ENCODE measurements around the gene DUSP7. TPM values are rescaled to one million over a fixed set of nuclear protein-coding genes. Genes with fewer than 3 reads are reported as not detected.

The DUSP7 gene
- total RNA-seq, 2 donors from 2014 or later, result 9.1 to 34.0 TPM

DNA sequence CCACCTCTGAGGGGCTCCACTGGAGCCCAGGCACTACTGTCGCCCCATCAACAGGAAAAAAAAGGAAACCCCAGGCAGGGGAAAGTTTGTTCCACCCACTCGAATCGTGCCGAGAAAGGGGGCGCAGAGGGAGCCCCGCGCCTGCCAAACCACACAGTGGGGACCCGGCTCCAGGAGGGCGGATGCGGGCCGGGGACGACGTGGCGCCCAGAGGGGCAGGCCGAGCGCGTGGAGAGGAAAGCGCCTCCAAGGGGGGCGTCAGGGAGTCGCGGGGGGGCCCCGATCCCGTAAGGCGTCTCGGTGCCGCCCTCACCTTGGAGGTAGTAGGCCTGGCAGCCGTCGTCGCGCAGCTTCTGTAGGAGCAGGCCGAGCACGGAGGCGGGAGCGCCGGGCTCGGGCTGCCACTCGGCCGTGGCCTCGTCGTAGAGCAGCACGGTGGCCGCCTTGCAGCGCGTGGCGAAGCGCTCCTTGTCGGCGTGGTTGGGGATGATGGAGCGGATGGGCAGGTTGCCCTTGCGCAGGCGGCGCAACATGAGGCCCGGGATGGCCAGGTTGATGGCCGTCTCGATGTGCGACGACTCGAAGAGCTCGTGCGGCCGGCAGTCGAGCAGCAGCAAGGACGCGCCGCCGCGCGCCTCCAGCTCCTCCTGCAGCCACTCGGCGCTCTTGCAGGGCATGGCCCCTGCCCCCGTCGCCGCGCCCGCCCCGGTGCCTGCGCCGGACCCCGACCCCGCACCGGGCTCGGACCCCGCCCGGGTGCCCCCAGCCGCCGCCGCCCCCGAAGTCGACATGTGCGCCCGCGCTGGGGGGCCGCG, 627 bp downstream of the DUSP7 start:
- intact Hi-C loops (cut with DNase I), result loop anchor here (5.0 to 10.0 kb wide), 2 partner anchors 89 to 113 kb away; partner anchors contain the start of genes PARP3 and RRP9
- peaks cover 5% of the 10 kb centered on the region in 2 donors for H3K36me3 ChIP-seq
- no peaks in the 10 kb centered on the region for H3K27me3 ChIP-seq (replicated peaks; ENCODE audit: insufficient read depth)
- H3K4me1 ChIP-seq (replicated peaks), result peaks cover 7% of the 10 kb centered on the region
- TF ChIP-seq POLR2AphosphoS5 (IDR thresholded peaks at IDR 0.05) (no peak), POLR2A (IDR thresholded peaks at IDR 0.05) (peak; percentile 4), CTCF (IDR thresholded peaks at IDR 0.05) (peak in 2 of 4 experiments; percentile 18 to 21)
- H3K4me3 ChIP-seq, result peak overlapping the region; percentile 55 to 64
- peak overlapping the region; percentile 68 to 81 for H3K27ac ChIP-seq
- no peak for DNase-seq (ENCODE audit: low spot score)
- WGBS, result under 1% methylated on average over 17 of the region's 94 CpGs
- no peaks in the 10 kb centered on the region for H3K9me3 ChIP-seq

DNA sequence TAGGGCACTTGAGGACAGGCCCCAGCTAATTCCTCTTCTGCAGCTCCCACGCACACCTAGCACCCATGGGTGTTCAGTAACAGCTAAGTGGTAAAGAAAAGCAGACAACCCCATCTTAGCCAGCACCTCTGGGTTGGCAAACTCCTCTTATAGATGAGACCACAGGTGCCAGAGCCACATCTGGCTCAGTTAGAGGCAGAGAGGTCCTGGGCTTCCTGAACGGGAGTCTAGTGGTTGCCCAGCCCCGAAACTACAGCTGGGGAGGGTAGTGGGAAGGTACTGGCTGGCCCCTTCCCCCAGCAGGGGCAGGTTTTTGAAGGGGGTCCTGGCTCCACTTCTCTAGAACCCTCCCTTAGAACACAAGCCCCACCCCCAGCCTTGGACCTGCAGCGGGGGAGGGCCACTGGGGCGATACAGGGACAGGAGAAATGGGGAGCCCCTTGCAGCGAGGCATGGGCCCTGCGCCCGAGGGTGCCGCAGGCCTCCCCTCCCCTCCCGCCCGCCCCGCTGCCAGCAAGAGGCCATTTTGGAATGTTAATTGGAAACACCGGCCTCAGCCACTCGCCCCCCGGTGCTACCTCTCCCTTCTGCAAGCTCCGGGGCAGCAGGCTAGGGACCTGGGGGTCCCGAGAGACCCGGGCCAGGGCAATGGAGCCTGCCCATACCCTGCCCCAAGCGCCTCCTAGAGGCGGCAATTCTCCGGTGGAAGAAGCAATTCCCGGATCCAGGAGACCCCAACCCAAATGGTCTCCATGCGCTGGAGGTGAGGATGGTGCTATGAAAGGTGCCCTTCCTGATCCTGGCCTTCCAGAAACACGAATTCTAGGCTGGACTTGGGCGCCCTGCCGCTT, 1.5 kb downstream of the DUSP7 start:
- Histone ChIP-seq H3K27ac (peak overlapping the region; percentile 68 to 81), H3K9me3 (no peaks in the 10 kb centered on the region), H3K4me3 (peak overlapping the region; percentile 55 to 64), H3K27me3 (replicated peaks; ENCODE audit: insufficient read depth) (no peaks in the 10 kb centered on the region), H3K4me1 (replicated peaks) (peaks cover 7% of the 10 kb centered on the region), H3K36me3 (peaks cover 5 to 8% of the 10 kb centered on the region in 2 donors)
- intact Hi-C loops (cut with DNase I), result loop anchor here (5.0 to 10.0 kb wide), 3 partner anchors 38 to 113 kb away; partner anchors contain the start of genes PARP3 and RRP9
- no peak for DNase-seq (ENCODE audit: low spot score)
- TF ChIP-seq CTCF (IDR thresholded peaks at IDR 0.05) (peak in 2 of 4 experiments; percentile 13 to 30), POLR2AphosphoS5 (IDR thresholded peaks at IDR 0.05) (no peak), POLR2A (IDR thresholded peaks at IDR 0.05) (no peak)
- WGBS, result 8% methylated on average over 21 of the region's 26 CpGs

GRCh38 chr3:52053307-52054304, 2.8 kb downstream of the DUSP7 start:
- H3K4me1 ChIP-seq (replicated peaks), result peaks cover 7% of the 10 kb centered on the region
- peak overlapping the region; percentile 68 to 81 for H3K27ac ChIP-seq
- peaks cover 5 to 8% of the 10 kb centered on the region in 2 donors for H3K36me3 ChIP-seq
- peak; percentile 66 for DNase-seq (ENCODE audit: low spot score)
- intact Hi-C loops (cut with DNase I), result loop anchor here (5.0 to 10.0 kb wide), 2 partner anchors 36 to 91 kb away; no protein-coding TSS in a partner anchor
- H3K9me3 ChIP-seq, result no peaks in the 10 kb centered on the region
- peak; percentile 70 for TF ChIP-seq POLR2AphosphoS5 (IDR thresholded peaks at IDR 0.05)
- peak in 3 of 4 experiments; percentile 31 to 70 (median 45) for TF ChIP-seq CTCF (IDR thresholded peaks at IDR 0.05)
- no peak for TF ChIP-seq POLR2A (IDR thresholded peaks at IDR 0.05)
- H3K27me3 ChIP-seq (replicated peaks; ENCODE audit: insufficient read depth), result no peaks in the 10 kb centered on the region
- 52% methylated on average over 31 of the region's 31 CpGs for WGBS
- no peak overlapping the region for H3K4me3 ChIP-seq

DNA sequence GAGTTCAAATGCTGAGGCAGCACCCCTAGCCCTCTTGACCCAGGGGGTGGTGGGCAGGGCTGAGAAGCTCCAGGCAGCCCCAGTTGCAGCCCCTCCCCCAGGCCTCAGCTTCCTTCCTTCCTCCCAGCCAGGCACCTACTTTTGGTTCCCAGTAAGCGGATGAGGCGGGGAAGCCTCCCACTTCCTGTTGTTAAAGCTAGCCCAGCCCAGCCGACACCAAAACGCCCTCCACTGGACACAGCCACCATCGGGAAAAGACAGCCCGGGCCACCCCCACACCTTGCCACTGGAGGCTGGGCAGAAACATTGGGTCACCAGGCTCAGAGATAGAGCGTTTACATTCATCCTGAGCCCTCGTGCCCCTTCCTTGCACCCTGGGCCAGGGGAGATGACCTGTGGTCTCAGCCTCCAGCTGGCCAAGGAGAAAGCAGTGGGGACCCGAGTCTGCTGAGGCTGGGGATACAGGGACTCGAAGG, 3.5 kb downstream of the DUSP7 start:
- Histone ChIP-seq H3K27me3 (replicated peaks; ENCODE audit: insufficient read depth) (no peaks in the 10 kb centered on the region), H3K36me3 (peaks cover 5 to 8% of the 10 kb centered on the region in 2 donors), H3K27ac (peak overlapping the region; percentile 68 to 81), H3K4me1 (replicated peaks) (peaks cover 7% of the 10 kb centered on the region), H3K4me3 (no peak overlapping the region), H3K9me3 (no peaks in the 10 kb centered on the region)
- peak; percentile 66 for DNase-seq (ENCODE audit: low spot score)
- intact Hi-C loops (cut with DNase I), result loop anchor here (5.0 to 10.0 kb wide), 2 partner anchors 36 to 92 kb away; no protein-coding TSS in a partner anchor
- WGBS, result 24% methylated on average over 10 of the region's 10 CpGs
- TF ChIP-seq POLR2A (IDR thresholded peaks at IDR 0.05) (peak; percentile 13), POLR2AphosphoS5 (IDR thresholded peaks at IDR 0.05) (peak; percentile 58), CTCF (IDR thresholded peaks at IDR 0.05) (peak in 3 of 4 experiments; percentile 40 to 57 (median 52))
